HG03159 (cell line): Measurements from ENCODE around the gene SAMD13.

Source experiments
- ATAC-seq: cut with Tn5 transposase; IDR thresholded peaks from one replicate; pipeline ENCODE4 v1.9.1; 2021; ENCODE audit warnings: mild to moderate bottlenecking, moderate library complexity; ENCODE audit not compliant: unreplicated experiment

SAMD13 gene, protein sequence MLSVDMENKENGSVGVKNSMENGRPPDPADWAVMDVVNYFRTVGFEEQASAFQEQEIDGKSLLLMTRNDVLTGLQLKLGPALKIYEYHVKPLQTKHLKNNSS

DNA sequence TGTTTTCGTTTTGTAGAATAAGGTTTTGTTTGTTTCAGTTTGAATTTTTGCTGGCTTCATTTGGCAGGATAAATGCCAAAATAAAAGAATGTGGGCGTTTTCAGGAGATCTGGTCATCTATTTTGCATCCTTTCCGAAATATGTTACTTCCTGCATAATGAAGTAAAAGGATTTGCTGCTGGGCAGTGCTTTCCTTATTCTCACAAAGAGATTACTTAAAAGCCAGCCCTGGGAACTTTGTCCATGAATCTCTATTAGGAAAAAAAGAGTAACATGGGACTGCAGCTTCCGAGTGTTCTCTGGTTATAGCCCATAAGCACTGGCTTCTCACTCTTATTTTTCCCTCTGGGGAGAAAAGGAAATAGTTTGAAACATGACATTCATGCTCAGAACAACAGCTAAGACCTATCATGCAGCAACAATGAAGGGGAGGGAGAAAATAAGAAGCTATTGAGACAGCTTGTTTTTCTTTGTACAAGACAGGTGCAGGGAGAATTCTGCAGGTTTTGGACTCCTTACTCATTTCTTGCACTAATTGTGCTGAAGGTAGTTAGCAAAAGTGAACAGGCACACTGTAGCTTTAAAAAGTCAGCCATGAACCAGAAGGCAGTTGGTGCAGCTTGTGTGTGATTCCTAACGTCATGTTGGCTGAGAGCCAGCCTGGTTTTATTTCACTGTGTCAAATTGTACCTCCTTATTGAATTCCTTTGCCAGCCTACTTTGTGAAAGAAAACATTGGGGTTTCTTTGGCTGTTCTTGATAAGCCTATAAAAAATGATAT is at the start of gene SAMD13:
SAMD13 (plus strand) TSS at position 705 of the 781 bp plus-strand sequence. CDS start 1,527 bp downstream, outside the sequence.
- peak; percentile 22 for ATAC-seq

DNA sequence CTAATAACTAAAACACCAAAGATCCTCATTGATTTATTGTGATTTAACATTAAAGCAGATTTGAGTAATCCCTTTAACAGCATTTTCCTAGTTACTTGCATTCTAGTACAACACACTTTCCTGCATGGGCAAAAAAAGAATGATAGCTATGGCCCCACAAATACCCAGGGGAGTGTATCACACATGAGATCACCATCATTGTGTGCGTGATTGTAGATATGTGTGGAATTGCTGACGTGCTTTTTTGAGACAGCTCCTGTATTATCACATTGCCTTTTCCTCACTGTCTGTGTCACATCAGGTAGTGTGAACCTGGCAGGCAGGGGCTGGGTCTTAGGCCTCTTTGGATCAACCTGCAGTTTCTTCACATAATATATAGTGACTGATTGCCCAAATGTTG is 48.5 kb upstream of the SAMD13 start:
- no peak for ATAC-seq

DNA sequence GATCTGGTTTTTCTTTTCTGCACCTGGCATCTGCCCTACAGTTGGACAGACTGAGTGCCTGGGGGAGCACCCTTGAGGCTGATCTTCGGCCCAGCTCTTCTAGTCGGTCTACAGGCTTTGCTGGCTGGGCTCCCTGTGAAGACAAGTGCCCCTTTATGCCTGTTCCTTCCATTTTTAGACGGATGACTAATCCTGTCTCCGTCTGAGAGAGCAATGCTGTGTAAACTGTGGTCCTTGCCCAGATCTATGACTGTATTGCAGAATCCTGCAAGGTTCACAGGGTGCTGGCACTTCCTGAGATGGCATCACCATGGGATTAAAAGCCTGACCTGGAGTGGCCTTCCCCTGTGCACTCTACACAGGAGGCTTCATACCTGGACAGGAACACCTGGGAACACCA is 47.6 kb upstream of the SAMD13 start:
- ATAC-seq = no peak

DNA sequence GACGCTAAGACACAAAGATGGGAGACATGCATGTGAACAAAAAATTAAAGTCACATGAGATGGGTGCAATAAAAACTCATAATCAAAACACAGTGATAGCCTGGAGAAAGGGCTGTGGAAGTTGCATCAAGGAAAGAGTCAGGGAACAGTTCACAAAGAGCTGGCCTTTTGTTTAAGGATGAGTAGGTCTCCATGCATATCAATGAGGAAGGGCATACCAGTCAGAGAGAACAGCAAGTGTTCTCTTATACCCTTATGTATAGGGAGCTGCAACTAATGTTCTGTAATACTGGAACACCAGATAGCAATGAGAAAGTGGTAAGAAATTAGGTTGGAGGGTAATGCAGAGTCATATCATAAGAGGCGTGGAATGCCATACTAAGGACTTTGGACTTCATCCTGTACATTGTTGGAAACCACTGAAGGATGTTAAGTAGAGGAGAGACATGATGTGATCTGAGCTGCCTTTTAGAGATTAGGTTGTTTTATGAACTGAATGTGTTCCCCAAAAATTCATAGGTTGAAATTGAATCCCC is 46.7 kb upstream of the SAMD13 start:
- no peak for ATAC-seq

DNA sequence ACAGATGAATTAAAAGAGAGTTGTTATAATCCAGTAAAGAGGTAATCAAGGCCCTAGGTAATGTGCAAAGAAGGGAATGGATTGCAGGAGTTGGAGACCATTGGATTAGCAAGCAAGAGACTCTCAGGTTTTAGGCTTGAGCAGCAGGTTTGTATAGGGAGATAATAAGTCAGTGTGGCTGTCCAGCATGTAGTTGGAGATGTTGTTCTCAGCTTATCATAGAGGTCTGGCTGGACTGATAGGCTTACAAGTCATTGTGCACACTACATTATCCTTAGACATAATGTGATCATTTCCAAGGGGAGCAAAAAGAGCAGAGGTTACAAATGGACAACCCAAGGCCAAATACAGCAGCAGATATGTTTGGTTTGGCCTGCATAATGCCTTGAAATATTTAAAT is 45.9 kb upstream of the SAMD13 start:
- ATAC-seq = no peak

DNA sequence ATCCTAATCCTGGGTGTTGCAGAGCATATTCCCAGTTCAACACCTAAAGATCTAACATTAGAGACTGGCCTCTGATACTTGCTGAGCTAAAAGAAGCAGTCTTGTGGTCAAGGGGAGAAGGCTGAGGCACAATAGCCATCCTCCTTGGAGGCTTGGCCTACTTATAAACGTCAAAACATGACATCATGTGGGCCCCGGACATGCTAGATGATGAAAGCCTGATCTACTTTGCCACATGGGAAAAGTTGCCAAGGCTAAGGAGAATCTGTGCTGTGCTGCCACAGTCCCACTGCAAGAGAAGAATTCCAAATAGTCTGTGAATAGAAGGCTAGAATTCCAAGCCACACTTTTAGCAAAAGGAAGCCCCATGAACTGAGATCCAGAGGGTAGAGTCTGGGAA is 43.9 kb upstream of the SAMD13 start:
- ATAC-seq = no peak

DNA sequence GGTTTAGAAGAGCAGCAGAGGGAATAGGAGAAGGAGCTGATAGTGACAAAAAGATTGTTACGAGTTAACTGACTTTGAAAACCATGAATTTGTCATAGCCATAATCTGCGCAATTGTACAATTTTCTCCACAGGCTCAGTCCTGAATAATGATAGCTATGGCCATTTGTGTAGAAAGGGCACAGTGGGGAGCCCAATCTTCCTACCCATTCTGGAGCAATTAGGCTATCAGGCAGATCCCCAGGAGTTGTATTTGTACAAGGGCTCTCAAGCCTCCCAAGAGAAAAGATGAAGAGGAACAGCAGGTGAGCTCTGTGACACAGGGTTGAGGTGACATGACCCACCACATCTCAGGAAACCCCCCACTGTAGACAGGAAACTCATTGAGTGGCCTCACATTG is 42.1 kb upstream of the SAMD13 start:
- no peak for ATAC-seq

DNA sequence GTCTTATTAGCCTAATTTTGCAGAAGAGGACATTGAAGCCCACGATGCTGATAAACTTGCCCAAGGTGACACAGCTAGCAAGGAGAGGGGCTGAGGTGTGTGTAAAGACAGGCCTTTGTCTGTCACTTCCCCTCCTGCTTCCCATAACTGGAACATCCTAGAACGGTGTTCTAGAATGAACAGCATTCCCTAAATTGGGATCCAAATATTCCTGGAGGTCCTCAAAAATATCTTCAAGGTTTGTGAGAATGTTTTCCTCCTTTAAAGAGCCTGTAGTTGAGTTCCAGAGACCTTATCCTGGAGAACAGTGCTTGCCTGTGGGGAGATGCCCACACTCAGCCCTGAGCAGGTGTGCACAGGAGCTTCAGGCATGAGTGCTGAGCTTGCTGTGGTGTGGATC is 41.5 kb upstream of the SAMD13 start:
- no peak for ATAC-seq

DNA sequence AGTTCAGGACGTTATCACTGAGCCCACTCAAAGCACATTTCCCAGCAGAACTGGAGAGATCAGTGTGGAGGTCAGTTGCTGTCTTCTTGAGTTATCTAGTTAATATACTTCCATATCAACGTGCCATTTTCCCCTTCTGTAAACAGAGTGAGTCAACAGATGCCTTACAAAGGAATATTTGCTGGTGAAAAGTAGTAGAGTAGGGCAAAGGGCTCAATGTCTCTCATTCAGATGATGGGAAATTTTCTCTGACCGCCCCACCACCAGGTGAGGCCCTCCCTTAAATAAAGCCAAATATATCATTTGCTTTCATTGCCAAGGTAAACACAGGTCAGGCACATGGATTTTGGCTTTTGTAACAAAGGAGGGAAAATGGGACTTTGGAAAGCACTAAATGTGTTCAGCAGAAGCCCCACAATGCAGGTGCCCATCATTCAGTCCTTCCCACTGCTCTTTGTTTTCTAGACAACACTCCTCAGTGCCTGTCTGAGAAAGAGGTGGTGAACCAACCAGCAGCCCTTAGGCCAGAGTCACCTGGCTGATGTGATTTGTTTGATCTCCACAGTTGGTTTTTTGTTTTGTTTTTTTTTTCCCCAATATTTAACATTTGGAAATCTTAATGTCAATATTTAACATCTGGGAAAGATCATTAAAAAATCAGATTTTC is 40.5 kb upstream of the SAMD13 start:
- ATAC-seq = no peak

DNA sequence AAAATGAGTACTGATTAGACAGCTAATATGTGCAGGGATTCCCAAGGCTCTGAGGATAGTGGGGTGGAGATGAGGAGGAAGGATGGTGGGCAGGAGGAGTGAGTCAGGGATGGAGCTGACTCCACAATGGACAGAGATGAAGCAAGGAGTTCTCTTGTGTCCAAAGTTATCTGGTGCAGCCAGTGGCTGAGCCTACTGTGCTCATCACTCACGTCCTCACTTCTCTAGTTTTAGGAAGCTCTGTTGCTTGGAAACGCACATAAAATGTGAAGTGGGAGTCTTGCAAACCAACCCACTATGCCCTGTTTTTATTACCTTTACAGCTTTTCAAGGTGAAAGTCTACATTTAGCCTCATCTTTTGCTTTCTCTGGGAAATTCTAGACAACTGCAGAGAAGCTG is 36.5 kb upstream of the SAMD13 start:
- ATAC-seq = no peak

DNA sequence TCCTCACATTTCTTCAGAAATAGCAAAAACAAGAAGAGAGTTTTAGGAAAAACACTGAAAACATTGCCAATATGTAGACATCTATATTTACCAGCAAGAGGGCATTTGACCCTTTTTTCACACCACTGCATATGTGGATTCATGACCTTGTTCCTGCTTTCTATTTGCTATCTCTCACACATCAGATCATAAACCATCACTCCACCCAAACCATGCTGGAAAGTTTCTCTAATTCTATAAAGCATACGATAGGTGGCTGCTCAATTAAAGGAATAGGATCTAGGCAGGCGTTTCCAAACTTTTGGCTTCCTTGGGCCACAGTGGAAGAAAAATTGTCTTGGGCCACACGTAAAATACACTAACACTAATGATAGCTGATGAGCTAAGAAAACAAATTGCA is 35.6 kb upstream of the SAMD13 start:
- no peak for ATAC-seq

DNA sequence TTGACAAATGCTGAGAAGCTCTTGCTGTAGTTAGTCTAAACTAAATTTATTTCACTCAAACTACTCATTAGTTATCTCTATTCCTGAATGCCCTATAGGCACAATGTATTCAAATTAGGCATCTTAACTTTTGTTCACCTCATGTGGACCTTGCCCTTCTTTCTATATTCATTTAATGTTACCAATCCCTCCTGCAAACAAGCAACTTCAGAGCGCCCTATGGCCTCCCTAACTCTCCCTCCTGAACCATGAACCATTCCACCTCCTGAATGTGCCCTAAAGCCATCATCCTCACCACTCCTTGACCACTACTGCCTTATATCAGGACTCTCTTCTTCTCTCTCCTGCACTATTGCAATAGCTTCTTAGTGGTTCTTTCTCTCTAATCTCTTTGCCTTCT is 34.8 kb upstream of the SAMD13 start:
- no peak for ATAC-seq

DNA sequence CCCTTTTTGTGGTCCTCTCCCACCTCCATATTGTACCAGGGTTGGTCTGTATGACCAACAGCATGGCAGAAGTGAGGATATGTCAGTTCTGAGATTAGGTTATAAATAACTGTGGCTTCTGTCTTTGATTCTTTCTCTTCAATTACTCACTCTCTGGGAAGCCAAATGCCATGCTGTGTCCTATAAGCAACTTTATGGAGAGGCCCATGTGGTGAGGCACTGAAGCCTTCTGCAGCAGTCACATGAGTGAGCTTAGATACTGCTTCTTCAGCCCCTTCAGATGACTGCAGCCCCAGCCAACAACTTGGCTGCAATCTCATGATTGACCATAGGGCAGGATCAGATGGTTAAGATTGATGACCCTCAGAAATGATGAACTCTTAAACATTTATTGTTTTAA is 34.0 kb upstream of the SAMD13 start:
- no peak for ATAC-seq

DNA sequence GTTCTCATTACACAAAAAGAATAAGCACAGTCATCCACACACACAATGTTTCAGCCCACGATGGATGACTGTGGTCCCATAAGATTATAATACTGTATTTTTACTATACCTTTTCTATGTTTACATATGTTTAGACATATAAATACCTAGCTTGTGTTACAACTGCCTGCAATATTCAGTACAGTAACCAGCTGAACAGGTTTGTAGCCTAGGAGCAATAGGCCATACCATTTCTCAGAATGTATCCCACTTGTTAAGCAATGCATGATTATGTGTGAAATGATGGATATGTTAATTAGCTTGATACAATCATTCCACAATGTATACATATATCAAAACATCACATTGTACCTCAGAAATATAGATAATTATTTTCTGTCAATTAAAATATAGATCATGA is 33.2 kb upstream of the SAMD13 start:
- ATAC-seq = no peak

DNA sequence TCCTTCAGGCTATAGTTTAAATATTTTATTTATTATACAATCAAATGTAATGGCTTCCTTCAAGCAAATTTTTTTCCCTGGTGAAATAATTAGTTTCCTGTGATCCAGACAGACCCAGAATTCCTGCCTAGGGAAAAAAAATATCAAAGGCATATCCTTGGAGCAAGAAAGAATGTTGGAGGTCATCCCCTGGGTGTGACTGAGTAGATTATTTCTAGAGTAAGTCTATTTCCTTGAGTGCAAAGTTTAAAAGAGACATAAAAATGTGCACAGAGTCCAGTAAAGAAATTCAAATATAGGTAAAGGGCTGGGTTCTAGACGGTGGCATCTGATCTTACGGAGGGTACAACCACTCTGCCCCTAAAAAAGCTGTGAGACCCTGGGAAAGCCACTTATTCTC is 32.2 kb upstream of the SAMD13 start:
- no peak for ATAC-seq

DNA sequence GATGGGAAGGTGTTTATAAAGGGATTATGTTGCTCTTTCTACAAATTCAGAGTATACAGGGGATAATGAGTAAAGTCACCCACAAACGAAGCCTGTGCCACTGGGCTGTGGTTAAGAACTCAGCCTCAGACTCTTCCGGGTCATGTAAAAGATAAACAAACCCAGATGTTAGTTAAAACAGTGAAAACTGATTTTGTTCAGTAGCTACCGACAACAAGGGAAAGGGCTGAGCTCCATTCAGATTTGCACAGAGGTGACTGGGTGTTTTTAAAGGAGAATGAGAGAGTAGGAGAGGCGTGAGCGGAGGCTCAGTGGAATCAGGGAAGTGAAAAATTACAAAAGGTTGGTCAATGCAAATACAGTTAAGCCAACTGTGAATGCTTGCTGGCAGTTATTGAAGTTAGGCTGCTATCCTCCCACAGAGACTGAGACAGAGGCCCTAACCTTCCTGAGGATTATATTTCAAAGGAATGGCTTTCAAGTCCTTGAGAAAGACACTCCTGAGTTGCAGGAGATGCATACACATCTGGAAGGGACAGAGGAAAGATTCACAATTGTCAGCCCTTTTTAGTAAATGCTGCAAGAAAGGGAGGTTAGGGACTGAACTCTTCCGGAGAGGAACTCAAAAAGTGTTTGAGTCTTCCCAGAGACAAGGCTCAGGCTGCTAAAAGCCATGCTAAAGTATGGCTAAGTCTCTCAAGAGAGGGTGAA is 29.9 kb upstream of the SAMD13 start:
- ATAC-seq = peak; percentile 96

DNA sequence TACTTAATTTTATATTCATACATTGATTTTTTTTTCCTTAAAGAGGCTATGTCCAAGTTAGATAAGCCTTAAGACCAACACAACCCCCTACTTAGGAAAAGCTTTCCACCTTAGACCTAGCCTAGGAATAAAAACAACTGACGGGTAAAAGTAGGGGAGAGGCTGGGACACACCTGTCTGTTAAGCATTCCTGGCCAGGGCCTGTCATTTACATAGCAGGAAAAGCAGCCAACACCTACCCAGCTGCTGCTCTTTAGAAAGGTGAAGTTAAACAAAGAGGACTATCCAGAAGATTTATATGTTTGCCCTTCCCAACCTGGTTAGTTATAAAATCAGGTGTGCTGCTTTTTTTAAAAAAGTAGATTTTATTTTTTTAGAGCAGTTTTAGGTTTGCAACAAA is 29.1 kb upstream of the SAMD13 start:
- no peak for ATAC-seq

DNA sequence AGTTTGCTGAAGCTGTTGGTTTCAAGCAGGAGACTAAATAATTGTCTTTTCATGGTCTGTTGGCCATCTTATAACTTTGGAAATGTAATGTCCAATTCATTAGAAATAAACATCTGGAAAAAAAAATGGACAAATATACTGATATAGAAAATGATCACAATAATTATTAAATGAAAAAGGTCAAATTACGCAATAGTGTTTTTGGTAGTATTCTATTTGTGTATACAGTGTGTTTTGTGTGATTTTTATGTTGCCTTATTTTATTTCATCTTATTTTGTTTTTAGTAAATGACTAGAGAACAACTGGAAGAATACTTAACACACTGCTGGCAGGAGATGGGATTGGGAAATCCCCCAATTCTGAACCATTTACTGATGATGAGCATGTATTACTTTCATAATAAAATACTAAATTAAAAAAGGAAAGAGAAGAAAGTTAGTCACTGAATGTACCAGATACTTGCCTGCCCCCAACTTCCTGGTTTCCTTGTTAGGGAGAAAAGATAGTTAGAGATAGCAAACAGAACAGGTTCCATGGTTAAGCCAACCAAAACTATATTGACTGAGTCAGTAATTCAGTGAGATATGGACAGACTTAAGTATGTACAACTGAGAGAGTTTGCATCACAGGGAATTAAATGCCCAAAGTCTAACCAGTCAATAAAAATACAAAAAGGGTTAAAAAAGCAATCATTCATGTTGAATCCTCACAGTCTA is 24.0 kb upstream of the SAMD13 start:
- no peak for ATAC-seq

DNA sequence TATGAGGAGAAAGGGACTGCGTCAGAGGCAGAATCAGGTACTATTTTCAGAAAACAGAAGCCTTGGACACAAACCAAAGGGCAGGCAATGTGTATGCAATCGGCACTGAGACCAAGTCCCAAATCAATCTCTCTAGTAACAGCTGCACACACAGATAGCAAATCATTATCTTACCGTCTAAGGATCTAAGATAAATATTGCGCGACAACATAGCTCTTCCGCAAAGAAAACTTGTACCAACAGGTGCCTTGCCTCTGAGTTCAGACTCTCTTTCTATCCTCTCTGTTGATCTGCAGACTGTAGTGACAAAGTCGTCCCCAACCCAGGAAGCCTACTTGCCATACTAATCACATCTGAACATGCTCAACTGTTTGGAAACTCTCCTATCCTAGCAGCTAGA is 22.6 kb upstream of the SAMD13 start:
- ATAC-seq = no peak

DNA sequence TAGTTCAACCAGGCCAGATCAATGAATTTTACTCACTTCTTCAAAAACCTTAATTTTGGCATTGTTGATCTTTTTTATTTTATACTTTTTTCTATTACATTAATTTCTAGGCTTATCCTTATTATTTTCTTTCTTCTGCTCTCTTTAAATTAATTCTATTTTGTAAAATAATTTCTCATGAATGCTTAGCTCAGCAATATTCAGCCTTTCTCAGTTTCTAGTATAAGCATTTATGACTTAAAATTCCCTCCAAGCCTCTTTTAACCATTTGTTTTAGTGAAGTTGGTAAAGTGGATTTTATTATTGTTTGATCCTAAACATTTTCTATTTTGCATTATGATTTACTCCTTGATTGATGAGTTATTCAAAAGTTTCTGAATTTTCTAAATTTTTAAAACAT is 20.6 kb upstream of the SAMD13 start:
- no peak for ATAC-seq

DNA sequence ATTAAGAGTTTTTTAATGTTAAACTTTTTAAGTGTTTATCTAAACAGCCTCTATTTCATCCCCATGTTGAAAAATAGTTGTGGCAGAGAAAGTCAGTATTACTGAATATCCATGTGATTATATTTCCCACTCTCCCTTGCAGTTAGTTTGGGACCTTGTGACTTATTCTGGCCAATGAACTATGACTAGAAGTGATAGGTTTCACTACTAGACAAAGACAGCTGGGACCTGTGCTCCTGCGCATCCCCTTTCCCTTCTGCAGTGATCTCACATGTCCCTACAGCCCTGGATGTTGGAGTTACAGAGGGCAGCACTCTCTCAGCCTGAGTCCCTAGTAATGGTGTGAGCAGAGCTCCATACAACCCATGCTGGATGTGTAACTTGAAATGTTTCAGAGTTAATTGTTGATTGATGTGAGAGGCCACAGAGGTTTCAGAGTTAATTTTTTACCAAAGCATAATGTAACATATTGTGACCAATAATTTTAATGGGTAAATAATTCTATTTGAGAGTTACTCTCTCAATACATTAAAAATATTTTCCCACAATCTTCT is 18.7 kb upstream of the SAMD13 start:
- ATAC-seq = no peak
